Measurements from ENCODE around the gene OSTM1.

OSTM1 gene

DNA sequence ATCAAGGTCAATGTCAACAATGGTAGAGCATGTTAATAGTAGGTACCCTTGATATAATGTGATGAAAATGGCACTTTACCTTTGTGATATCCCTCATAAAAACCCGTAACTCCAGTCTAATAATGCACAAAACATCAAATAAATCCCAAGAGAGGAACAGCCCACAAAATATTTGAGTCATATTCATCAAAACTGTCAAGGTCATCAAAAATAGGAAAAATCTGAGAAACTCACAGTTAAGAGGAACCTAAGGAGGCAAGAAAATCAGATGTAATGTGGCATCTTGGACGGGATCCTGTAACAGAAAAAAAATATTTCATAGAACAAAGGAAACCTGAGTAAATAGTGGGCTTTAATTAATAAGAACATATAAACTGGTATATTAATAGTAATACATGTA, 25.5 kb upstream of the OSTM1 start:
- DNase-seq: no peak

GRCh38 chr6:108097882-108098281, 23.3 kb upstream of the OSTM1 start:
- no peak for DNase-seq

DNA sequence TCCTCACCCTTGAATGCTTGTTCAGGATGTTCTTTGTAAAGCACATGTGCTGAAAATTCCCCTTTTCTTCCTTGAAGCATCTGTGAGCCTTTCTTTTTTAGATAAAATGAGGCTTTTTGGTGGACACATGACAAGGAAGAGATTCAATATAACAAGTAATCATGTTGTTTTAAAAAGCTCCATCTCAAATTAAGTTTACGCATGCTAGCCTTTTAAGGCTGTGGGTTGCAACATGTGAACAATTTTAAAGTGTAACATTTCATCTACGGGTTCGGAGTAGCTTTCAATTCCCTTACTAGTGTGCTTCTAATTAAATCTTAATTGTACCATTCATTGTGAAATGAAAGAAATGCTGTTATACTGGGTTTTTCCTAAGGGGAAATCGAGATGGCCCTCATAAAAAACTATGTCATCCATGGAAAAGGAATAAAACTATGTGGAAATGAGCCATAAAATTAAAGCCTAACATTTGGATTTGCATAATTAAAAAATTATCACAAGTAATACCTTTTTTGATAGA, 19.3 kb upstream of the OSTM1 start:
- DNase-seq: no peak

GRCh38 chr6:108091288-108091687, 16.7 kb upstream of the OSTM1 start:
- DNase-seq: no peak

DNA sequence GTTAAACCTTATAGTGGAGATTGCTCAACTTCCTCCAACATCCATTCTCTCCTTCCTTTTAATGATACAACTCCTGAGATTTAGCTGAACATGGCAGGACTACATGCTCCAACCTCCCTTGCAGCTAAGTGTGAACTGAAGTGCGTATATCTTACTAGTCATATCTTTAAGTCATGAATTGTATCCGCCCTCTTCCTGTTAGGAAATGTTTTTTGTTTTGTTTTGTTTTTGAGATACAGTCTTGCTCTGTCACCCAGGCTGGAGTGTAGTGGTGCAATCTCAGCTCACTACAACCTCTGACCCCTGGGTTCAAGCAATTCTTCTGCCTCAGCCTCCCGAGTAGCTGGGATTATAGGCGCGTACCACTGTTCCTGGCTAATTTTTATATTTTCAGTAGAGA, 8.8 kb upstream of the OSTM1 start:
- no peak for DNase-seq

- no peak for DNase-seq
These were observed 8.0 kb upstream of the OSTM1 start for GRCh38 chr6:108082539-108082938.

DNA sequence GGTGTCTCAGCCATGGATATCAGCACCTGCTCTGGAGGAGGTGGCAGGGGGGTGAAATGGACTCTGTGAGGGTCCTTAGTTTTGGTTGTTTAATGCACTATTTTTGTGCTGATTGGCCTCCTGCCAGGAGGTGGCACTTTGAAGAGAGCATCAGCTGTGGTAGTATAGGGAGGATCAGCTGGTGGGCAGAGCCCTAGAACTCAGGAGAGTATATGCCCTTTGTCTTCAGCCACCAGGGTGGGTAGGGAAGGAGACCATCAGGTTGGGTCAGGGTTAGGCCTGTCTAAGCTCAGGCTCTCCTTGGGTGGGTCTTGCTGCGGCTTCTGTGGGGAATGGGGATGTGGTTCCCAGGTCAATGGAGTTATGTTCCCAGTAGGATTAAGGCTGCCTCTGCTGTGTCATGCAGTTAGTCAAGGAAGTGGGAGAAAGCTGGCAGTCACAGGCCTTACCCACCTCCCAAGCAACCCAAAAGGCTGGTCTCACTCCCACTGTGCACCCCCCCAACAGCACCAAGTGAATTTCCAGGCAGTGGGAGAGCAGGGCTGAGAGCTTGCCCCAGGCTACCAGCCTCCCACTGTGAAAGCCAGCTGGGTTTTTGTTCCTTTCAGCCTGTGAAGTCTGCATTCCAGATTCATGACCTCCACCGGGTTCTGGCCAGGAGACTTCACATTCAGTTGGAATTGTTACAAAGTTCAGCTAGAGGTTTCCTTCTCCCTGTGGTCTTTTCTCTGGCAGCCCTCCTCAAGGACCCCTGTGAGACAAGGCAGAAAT, 5.7 kb upstream of the OSTM1 start:
- DNase-seq: no peak

DNA sequence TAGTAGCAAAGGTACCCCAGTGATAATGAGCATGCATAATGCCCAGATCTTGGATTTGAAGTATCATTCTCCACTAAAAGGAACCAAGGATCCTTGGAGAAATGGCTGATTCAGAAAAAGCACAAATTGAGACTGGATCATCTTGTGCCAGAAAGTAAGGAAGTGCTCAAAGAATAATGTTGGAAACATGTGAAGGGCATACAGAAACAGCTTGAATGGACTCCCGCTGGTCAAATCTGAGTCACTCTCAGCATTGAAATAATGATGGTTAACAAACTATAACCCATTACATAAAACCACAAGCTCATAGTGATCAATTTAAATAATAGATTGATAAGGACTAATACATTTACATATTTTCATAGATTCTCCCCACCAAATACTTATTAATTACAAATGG, 3.6 kb upstream of the OSTM1 start:
- no peak for DNase-seq

GRCh38 chr6:108074057-108074358, 533 bp downstream of the OSTM1 start:
- no peak for DNase-seq

DNA sequence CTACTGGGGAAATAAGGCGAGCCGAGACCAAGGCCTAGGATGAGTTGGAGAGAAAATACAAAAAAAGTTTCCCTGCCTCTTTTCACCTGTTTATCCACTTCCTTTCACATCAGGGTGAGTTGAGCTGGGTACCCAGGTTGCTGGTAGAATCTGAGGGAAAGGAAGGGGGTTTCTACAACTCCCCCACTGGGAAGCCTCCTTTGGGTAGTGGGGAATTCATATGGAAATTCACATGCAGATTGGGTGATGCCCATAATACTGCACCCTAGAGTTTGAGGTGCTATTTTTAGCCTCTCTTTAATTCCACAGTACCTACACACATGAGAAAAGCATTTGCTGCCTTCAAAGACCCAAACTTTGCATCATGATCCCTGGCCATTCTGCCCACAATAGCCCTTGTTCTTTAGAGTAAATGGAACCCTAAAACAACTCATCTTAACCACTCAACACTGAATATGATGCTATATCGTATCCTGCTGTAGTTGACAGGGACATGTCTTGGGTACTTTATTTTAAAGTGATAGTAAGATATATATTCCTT, 2.7 kb downstream of the OSTM1 start:
- DNase-seq: no peak

- no peak for DNase-seq
These were observed 5.9 kb downstream of the OSTM1 start for GRCh38 chr6:108068618-108069017.

GRCh38 chr6:108068182-108068581, 6.4 kb downstream of the OSTM1 start:
- no peak for DNase-seq

GRCh38 chr6:108052706-108053105, 21.8 kb downstream of the OSTM1 start:
- DNase-seq: no peak

GRCh38 chr6:108051481-108051880, 23.1 kb downstream of the OSTM1 start:
- DNase-seq: no peak

DNA sequence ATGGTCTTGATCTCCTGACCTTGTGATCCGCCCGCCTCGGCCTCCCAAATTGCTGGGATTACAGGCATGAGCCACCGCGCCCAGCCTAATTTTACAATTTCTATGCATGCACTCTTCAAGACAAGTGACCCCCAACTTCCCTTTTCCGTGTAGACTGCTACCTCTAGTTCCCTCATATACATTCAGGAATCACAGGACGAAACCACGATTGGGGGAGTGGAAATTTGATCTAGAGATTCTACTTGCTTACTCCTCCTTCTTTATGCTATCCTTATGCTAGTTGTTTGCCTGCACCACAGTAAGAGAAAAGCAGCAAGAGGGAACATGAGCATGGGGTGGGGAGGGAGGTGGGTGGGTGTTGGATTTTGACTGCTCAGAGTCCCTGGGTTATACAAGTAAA, 34.9 kb downstream of the OSTM1 start:
- DNase-seq: no peak

- no peak for DNase-seq
These were observed 37.7 kb downstream of the OSTM1 start for GRCh38 chr6:108036884-108037283.

DNA sequence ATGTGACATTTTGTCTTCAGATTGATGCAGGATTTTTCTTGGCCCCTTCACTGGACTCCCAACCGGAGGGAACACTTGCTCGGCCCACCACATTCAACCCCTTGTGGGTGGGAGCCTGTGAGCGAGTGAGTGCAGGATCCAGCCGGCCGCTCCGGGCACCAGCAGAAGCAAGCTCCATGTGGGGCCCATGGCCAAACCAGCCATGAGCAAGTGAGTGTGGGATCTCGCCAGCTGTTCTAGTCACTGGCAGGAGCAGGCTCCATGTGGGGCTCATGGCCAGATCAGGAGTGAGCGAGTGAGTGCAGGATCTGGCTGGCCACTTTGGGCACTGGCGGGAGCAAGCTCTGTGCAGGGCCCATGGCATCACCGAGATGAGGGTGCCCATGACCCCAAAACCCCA, 42.6 kb downstream of the OSTM1 start:
- DNase-seq: no peak

DNA sequence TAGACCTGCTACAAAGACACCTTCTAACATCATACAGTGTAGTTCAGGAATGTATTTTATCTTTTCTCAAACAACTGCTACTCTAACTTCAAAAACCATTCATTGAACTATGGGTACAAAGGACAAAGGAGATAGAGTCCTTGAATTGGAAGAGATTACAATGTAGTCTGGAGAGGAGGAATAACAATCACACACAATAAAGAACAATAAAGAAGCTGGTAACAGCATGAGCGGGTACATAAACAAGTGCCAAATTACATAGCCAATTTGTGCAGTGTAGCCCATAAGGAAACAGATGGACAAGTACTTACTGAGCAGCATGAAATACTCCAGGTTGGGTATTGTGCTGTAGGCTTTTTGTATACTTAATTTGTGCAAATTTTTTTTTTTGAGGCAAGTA, 44.3 kb downstream of the OSTM1 start:
- no peak for DNase-seq

DNA sequence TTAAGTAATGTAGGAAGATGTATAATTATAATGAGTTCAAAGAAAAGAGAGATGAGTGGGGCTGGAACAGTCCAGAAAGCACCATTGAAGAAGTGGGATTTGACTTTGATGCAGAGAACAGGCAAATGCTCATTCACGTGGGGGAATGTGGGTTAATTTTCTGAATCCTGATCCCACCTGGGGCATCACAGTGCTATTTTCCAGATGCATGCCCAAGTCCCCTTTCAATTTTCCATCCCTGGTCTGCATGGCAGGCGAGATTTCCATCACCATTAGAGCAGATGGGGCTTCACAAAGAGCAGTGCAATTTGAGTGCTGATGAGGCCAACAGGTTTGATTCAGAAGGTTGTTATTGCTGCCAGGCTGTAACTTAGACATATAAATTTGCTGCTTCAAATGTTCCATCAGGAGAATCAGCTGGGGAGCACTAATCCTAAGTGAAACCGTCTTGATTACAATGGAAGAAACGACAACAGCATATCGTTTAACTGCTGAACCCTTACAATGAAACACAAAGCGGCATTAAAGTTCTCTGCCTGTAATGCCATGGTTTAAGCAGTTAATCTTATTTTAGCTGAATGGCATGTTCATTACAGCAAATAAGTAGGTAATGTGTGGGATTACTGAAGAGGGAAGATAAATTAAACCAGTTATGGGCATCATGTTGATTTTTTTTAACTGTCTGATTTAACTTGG, 45.2 kb downstream of the OSTM1 start:
- peak; percentile 21 for DNase-seq

DNA sequence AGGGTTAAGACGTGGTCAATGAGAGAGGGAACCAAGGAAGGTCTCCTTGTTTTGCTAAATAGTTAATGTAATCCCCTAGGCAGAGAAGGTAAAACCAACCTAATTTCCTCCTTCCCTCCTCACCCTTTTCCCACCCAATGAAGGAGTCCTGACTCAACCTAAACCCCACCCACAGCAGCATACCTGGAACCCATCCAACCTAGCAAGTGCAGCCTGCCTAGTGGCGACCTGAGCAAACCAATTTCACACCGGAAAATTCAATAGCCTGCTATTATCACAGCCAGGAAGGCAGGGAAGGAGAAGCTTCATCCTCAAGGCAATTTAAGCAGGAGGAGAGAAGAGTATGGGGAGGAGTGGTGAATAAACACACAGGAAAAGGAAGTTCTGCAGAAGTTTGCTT, 46.9 kb downstream of the OSTM1 start:
- DNase-seq: no peak

DNA sequence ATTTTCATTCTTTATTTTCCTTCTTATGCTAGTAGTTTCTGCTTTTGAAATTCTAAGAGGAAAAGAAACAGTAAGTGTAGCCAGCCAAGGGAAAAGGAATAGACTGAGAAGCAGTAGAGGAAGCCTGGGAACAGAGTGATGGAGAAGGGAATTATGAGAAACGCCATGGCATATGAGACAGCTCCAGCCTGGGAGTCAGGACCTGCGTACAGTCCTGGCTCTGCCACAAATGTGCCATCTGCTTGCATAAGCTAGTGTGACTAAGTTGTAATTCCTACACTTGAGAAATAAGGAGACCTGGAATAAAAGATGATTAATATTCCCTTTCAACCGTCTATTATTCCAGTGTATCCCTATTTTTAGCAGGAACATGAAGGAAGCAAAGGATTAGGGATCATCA, 47.5 kb downstream of the OSTM1 start:
- DNase-seq: no peak

GRCh38 chr6:108024427-108025073, 50.0 kb downstream of the OSTM1 start:
- no peak for DNase-seq

DNA sequence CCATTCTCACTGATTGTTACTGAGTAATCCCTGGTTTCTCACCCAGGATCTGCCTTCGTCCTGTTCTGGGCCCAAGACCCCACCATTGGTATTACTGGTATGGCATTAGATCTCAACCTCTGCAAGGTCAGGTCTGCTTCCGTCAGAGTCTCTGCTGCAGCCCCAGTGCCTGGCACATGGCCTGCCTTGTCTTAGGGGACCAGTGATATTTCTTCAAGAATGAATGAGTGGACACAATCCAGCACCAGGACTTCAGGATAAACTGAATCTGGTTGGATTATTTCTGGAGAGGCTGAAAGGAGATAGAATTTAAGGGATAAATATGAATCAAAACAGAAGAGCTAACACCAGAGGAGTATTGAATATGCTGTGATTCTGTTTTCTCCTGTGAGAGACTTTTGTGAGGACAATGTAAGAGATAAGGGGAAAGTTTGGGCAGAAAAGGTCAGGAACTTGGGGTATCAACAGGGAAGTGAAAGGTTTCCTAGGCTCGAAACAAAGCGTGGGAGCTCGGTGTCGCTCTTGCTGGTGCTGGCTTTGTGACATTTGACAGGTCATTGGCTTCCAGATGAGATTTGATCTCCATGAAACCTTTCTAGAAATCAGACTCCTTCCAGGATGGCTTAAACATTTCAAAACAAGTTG, 53.9 kb downstream of the OSTM1 start:
- DNase-seq: no peak

Data from right hindlimb (tissue), 1 donor.